NOMO-1 treated with DMSO at 0.1 percent for 48 hours (cell line): ENCODE measurements around the gene XIRP2.
"Not testable (repeated sequence)": the region's sequence is repeated elsewhere in the genome, so short reads cannot be mapped to it uniquely, and the experiment has no call there.

ENCODE experiments used
- DNase-seq: peaks from one replicate; lab custom pipeline; 2025; ENCODE audit not compliant: unreplicated experiment; lab: John Stamatoyannopoulos, UW

The XIRP2 gene

DNA sequence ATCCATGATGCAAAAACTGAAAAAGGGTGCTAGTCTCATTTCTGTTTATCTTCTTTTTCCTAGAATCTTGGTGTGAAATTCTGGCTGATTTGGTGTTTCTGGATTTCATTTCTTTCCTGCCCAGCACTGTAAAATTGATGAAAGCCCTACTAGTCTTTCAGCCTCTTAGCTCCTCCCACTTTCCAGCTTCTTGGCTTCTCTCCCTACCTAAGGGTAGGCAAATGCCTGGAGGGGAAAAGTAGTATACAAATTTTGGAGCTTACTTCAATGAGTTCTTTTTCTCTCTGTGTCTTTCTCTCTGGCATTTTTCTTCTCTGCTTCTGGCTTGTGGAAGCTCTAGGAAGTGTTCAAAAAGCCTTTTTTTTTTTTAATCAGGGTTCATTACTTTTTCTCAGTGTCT, 160.5 kb downstream of the XIRP2 start:
- DNase-seq, result no peak

DNA sequence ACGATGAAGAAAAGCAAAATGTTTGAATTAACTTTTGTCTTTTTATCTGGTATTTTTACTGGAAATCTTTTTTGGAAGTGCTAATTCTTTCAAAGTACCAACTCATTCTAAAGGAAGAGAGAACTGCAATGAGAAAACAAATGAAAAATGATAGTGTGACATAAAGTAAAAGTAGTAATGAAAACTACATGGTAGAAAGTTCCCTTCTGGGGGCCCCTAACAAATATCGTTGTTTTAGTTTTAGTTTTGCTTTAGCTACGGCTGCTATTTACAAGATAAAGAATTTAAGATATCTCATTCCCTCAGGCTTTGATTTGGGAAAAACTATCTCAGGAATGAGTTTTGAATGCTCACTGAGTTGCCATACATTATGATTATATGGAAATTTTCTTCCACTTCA, 161.4 kb downstream of the XIRP2 start:
- no peak for DNase-seq

DNA sequence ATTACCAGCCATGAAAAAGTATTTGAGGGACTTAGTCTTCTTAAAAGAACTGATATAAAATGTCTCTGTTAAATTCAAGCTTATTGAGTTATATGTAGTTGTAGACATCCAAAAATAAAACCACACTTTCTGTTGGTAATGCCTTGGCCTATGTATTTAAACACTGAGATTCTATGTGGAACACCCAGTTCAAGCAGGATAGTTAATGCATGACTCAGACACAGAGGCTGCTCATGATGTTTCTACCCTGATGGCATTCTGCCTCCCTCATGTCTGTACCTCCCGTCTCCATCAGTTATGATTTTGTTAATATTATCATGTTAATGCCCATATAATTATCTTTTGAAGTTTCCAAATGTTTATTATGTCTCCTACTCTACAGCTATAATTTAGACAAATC, 164.5 kb downstream of the XIRP2 start:
- no peak for DNase-seq

DNA sequence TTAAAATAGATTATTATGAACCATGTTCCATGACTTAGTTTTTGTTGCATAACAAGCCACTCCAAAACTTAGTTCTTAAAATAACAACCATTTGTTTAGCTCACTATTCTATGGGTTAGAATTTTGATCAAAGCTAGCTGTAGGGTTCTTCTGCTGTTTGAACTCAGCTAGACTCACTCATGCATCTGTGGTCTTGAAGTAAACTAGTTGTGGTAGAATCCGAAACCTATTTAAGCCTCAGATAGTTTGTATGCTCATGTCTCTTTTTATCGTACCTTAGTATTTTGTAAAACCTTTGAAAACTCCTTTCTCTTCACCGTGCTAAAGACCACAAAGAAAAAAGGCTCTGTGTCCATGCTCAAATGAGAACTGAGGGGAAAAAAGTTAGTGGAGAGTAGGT, 166.6 kb downstream of the XIRP2 start:
- no peak for DNase-seq

GRCh38 chr2:167057446-167057845, 169.2 kb downstream of the XIRP2 start:
- DNase-seq, result no peak

- DNase-seq, result no peak
Observed at GRCh38 chr2:167059173-167059572, 170.9 kb downstream of the XIRP2 start.

GRCh38 chr2:167069855-167070254, 181.6 kb downstream of the XIRP2 start:
- no peak for DNase-seq

GRCh38 chr2:167075708-167076107, 187.4 kb downstream of the XIRP2 start:
- not testable (repeated sequence) for DNase-seq

DNA sequence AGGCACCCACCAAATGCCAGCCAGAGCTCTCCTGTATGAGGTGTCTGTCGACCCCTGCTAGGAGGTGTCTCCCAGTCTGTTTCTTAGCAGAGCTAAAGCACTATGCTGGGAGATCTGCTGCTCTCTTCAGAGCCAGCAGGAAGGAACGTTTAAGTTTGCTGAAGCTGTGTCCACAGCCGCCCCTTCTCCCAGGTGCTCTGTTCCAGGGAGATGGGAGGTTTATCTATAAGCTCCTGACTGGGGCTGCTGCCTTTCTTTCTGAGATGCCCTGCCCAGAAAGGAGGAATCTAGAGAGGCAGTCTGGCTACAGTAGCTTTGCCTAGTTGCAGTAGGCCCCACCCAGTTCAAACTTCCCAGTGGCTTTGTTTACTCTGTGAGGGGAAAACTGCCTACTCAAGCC, 210.7 kb downstream of the XIRP2 start:
- DNase-seq, result not testable (repeated sequence)

GRCh38 chr2:167100506-167100905, 212.2 kb downstream of the XIRP2 start:
- no peak for DNase-seq

GRCh38 chr2:167103028-167103756, 214.9 kb downstream of the XIRP2 start:
- DNase-seq, result no peak

DNA sequence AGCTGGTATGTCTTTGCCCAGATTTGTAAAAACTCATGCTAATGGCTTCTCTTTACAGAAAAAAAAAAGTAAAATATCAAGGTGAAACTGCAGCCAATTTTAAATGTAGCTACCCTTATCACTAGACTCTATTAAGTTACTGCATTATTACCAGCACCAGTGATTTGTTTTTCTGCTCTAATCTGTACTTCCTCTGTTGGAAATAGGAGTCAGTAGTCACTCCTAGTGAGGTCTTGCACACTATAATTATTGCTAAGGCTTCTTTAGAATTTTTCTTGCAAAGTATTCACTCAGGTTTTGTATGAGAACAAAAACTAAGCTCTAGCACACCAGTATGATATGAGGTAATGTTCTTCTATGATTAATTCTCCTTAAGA, 215.5 kb downstream of the XIRP2 start:
- DNase-seq, result no peak

DNA sequence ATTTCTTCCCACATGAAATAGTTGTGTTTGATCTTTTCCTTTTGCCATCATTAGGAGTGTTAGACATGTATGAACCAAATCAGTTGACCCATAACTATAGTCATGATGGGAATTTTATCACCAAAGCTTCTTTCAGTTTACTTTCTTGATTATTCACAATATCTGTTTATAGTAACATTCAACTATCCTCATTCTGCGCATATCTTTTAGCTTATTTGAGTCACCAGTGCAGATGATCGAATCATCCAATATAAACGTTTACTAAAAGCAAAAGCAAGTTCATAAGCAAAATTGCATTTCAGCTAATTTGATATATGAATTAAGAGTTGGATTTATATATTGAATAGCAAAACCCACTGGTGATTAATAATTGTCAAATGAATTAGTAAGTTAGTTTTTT, 216.4 kb downstream of the XIRP2 start:
- DNase-seq, result no peak

- not testable (repeated sequence) for DNase-seq
Observed at GRCh38 chr2:167109682-167110081, 221.4 kb downstream of the XIRP2 start.

GRCh38 chr2:167110345-167110744, 222.1 kb downstream of the XIRP2 start:
- no peak for DNase-seq

DNA sequence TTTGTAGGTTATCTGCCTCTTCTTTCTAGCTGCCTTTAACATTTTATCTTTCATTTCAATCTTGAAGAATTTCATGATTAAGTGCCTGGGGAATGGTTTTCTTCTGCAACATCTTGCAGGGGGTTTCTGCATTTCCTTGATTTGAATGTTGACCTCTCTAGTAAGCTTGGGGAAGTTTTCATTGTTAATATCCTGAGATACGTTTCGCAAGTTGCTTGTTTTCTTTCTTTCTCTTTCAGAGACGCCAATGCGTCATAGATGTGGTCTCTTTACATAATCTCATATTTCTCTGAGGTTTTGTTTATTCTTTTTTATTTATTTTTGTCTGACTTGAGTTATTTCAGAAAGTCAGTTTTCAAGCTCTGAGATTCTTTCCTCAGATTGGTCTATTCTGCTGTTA, 225.7 kb downstream of the XIRP2 start:
- DNase-seq, result no peak

DNA sequence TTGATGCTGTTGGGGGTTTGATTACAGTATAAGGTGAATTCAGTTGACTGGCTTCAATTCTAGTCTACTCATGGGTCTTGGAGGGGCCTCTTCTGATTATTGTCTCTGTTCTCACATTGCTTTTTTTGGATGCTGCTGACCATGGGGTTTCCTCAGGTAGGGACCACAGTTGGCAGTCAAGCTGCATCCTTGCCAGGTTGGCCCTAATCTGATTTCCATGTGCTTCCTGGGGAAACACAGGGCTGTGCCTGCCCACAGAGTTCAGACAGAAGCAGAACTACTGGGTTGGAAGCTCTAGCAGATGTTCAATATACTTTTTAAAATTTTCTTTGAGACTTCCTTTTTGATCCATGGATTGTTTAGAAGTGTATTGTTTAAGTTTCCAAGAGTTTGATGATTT, 227.3 kb downstream of the XIRP2 start:
- no peak for DNase-seq

- no peak for DNase-seq
Observed at GRCh38 chr2:167122389-167122788, 234.1 kb downstream of the XIRP2 start.

- DNase-seq, result no peak
Observed at GRCh38 chr2:167126165-167126564, 237.9 kb downstream of the XIRP2 start.

DNA sequence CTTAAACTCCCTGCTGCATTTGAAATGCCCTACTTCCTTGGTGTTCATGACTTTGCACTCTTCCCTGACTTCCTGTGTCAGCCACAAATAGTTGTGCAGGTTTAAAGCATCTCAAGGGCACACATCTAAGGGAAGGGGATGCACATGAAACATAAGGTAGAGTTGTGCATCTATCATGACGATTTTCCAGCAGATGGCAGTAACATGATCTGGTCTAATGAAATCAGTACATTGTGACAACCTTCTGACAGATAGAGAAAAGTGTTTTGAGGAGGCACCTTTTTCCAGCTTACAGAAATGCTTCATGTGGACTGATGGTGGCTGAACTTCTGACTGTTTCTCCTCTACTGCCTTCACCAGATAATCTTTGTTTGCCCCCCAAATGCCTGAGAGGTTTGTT, 238.9 kb downstream of the XIRP2 start:
- no peak for DNase-seq

- no peak for DNase-seq
Observed at GRCh38 chr2:167128130-167128529, 239.8 kb downstream of the XIRP2 start.

- DNase-seq, result no peak
Observed at GRCh38 chr2:167132066-167132465, 243.8 kb downstream of the XIRP2 start.

DNA sequence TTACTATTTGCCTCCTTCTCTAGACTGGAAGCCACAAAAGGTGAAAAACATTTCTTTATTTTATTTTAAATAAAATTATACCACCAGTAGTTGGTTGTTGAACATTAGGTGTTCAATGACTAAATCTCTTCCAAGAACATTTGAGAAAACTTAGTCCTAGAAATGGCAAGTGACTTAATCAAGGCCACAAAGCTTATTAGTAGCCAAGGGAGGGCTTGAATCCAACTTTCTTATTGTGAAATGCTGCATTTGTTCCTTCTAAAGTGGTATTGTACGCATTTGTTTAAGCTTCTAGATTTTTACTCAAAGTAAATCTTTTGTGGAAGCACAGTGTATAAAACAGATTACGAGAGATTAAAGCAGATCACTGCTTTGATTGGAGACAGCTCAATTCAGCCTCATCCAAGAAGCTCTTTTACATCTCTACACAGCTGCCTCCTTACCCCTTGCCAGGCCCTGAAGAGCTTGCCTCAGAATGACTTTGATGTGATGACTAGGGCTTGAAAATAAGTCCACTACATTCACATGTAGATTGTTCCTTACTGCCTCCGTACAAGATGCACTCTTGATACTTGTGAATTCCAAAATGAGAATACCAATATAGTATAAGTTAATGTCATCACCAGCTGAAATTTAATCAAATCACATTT, 244.8 kb downstream of the XIRP2 start:
- DNase-seq, result no peak
